GM21529 (cell line): ENCODE results near the gene SEMA5A.
A peak's percentile ranks its signal among the peaks of the same experiment; 100 is the strongest.

Experiments
- ATAC-seq: cut with Tn5 transposase; IDR thresholded peaks from one replicate; pipeline ENCODE4 v1.9.1; 2021; ENCODE audit not compliant: unreplicated experiment

Gene SEMA5A

DNA sequence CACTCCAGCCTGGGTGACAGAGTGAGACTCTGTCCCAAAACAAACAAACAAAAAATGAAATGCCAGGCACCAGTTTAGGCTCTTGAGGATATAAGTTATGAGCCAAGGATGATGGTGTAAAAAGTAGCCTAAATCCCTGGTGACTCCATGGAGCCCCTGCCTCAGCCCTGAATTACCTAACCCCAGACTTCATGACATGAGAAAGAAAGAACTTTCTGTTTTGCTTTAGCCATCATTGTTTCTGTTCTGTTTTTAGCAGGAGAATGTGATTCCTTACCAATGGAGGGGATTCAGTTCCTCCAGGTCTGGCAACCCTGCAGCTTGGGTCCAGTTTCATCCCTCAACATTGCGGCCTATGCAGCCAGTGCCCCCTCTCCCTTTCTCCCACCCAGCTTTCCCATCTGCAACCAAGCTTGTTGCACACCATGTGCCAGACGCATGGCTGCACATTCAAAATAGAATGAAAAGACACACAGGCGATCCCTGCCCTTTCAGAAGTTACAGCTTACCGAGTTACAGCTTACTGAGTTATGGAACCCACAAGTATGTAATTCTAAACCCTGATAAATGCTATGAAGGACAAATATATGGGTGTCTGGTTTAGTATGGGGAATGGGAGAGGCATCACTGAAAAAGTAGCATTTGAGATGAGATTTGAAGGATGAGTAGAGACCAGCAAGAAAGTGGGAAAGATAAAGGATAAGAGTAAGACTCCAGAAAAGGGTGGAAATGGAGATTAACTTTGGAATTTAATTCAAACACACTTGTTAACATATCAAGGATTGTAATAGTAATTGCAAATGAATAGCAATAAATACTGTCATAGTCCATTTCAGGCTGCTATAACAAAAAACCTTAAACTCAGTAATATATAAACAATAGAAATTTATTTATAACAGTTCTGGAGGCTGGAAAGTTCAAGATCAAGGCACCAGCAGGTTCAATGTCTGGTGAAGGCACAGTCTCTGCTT lies 6.0 kb upstream of the SEMA5A start:
- no peak for ATAC-seq

GRCh38 chr5:9549941-9550340 lies 4.1 kb upstream of the SEMA5A start:
- ATAC-seq, result no peak

- no peak for ATAC-seq
Observed at GRCh38 chr5:9547122-9547947, 1.5 kb upstream of the SEMA5A start.

DNA sequence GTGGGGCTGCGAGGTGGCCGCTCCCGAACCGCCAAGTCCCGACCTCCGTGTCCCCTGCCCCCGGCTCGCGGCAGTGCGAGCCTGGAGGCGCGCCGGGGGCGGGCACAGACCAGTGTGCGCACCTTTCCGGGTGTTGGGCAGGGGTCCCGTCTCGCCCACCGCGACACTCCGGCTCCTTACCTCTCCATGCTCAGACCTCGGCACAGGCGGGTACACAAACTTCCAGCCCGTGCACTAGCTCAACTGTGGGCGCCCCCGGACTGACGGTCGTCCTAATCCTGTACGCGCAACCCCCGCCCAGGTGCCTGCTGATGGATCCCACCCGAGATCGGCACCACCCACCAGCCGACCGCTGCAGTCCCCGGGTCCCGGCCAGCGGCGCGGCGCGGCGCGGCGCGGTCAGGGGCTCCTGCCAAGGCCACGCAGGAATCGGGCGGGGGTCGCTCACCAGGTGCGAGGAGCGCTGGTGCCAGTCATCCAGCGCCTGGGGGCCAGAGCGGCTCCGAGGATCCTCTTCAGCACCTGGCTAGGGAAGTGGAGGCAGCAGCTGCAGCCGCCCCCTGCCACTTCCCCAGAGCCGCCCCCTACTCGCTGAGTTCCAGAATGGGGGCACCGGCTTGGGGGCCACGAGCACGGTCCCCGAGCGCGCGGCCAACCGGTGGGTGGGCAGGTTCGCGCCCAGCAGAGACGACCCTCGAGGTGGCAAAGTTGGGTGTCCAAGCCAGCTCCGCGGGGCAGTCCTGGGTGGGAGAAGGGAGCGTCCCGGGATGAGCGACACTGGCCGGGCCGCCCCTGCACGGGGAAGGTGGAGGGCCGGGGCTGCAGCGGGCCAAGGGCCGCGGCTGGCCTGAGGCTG lies 511 bp downstream of the SEMA5A start:
- ATAC-seq, result peak; percentile 13

DNA sequence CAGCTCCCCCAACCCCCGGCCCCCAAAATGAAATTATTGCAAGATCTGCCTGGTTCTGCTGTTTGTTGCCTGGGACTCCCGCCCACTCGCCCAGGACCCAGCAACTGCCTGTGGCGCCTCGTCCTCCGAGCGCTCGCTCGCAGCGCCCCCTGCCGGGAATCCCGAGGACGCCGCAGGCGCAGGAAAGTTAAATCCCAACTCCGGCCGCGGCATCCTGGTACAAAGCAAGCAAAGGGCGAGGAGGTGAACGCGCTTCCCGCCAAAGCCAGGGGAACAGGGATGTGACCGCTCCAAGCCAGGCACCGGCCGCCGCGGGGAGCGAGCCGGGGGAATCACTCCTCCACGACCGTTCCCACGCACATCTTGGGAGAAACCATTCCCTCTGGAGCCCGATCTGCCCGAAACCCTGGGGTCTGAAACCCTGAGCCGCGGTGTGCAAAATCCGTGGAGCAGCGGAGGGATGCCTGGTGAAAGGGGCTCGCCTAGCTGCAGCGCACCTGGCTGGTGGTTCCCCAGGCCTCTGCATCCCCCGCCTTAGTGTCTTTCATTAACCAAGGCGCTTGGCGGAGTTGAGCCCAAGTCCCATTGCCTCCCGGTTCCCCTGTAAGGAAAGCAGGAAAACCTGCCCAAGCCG lies 1.3 kb downstream of the SEMA5A start:
- ATAC-seq, result peak; percentile 72

DNA sequence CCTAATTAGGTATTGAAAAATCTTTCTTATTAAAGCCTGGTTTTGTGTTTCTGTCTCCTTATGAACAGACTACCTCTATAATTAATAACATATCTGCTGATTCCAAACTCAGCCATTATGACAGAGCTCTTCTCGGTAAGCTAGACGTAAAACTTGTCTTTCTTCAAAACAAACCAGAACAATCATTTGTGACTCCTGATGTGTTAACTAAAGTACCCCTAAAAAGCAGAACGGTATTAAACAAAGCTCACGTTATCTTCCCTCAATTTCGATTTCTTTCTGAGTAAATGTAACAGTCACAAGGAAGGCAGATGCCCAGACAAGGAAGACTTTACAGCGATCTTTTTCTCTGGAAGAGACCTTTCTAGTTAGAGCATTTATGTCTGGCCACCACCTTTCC lies 1.8 kb downstream of the SEMA5A start:
- ATAC-seq, result no peak

DNA sequence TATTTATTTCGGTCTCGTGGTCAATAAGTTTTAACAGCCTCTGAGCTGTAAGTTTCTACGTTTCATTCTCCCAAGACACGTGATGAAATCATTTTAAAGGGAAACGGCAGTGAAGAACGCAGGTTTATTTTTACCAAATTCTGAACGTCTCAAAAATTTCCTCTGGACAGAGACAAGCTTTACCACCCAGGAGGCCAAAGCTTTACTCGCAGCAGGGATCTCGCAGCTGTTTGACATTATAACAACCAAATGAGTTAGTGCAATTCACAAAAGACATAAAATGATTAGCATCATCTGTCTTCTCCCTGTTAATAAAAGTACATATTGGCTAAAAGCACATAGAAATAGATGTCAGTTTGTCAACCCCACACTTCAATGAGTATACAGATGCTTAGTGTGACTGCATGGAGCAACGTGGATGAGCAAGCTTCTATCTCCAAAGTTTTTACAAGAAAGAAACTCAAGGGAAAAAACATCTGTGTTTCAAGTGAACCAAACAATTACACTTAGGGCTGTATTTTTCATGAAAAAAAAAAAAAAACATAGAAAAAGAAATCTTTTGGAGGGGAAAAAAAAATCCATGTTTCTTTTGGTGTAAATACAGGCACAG lies 2.5 kb downstream of the SEMA5A start:
- no peak for ATAC-seq

GRCh38 chr5:9540791-9541190 lies 5.1 kb downstream of the SEMA5A start:
- no peak for ATAC-seq

DNA sequence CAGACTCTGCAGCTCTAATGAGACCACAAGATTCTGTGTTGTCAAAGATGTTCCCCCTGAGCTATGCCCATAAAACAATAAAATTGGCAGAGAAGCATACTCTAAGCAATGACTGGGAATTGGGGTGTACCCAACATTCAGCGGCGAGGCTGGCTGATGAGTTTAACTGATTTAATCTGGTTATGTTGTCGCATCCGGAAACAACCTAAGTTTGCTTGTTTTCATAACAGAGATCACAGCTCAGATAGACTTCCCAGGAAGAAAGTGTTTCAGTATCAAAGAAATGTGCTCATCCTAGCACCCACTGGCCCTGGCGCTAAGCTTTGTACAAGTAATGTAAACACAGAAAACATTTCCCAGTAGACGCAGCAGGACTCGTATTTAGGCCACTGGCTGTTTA lies 7.4 kb downstream of the SEMA5A start:
- no peak for ATAC-seq

DNA sequence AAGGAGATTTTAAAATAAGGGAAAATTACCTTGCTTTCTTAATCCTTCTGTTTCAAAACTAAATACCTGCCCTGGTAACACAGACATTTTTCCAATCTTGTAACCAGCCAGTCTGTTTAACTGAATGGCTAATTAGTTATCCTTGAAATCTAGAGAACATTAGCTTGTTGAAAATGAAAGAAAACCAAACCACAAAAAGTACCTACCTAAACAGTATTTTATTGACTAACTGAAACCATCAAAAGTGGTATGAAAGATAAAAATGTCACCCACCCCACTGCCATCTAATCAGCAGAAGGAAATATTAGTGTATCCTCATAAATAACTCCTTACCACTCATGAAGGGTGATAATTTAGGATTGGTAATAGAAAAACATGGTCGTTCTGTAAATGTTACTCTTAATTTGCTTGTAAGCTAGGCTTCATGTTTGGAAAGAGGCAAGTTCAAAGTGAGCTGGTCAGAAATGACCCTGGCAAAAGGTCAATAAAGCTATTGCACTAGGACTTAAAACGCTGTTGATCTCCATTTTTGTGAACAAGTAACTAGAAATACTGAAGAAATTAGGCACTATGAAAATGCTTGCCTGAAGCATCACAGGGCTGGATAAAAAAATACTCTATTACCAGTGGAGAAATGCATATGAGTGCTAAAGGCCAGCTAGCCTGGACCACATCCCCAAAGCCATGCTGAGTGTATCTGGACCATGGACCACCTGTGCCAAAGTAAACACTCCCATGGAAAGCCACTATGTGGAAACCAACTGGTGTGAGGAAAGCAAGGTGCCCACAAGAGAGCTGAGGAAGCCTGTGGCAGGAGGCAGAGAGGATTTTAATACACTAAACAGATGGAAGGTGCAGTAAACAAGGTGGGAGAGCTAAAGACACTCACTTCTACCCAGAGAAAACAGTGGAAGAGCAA lies 8.4 kb downstream of the SEMA5A start:
- ATAC-seq, result no peak

GRCh38 chr5:9536717-9537116 lies 9.2 kb downstream of the SEMA5A start:
- ATAC-seq, result no peak

DNA sequence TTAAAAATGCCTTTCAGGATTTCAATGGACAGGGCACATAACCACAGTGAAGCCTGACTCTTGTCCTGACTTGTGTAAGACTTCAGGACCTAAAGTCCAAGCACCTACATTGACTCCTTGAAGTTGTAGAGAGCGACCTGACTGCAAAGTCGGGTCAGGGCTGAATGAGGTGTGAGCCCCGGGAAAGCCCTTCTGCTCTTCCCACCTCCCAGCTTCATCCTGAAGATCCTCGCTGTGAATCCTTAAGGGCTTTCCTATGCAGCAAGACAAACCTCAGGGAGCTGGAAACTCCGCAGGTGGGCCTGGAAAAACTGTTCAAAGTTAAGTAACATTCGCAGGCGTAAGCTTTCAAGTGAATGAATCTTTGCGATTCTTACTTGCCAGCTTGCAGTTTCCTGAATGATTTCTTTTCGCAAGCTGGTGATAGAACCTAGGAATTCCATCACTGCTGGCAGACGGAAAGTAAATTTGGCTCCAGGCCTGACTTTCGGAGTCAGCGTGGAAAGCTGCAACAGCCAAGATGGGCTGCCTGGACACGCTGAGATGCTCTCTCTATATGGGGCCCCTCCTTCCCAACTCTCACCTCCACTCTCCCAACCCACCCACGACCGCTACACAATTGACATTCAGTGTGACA lies 10.9 kb downstream of the SEMA5A start:
- ATAC-seq, result no peak

- ATAC-seq, result no peak
Observed at GRCh38 chr5:9533562-9534364, 12.1 kb downstream of the SEMA5A start.

- ATAC-seq, result no peak
Observed at GRCh38 chr5:9533096-9533495, 12.8 kb downstream of the SEMA5A start.

- no peak for ATAC-seq
Observed at GRCh38 chr5:9529513-9529912, 16.4 kb downstream of the SEMA5A start.

GRCh38 chr5:9529041-9529480 lies 16.8 kb downstream of the SEMA5A start:
- ATAC-seq, result no peak

DNA sequence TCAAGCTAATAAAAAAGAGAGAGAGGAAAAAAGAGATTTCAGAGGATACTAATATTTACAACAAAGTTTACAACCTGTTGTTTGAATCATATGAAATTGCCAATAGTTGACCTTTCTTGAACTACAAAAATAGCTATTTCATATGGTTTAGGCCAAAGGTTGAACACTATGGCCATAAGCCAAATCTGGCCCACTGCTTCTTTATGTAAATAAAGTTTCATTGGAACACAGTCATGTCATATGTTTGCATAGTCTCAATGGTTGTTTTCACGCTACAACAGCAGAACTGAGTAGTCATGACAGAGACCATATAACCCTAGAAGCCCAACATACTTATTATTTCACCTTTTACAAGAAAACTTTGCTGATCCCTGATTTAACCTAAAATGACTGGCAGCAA lies 20.9 kb downstream of the SEMA5A start:
- ATAC-seq, result no peak
